Heart left ventricle (tissue), 13 donors: Measurements from ENCODE around the gene USH1G.

Experiments used
- POLR2A ChIP-seq, 2 donors: fragments of 450-650 bp; IDR thresholded peaks; one replicate each; pipeline ENCODE4 v1.6.1; 2017; ENCODE audit warnings: antibody characterized with exemption in 2 of 2, mild to moderate bottlenecking in 2 of 2, moderate library complexity in 2 of 2
- TF ChIP-seq, protein P1 (sequence below), 12 donors: fragments of 200-600 bp; sonication (generic) in 4 of 12; IDR thresholded peaks; one replicate each; pipeline versions ENCODE4 v1.5.0 to v1.8.0; 2018 to 2022; ENCODE audit warnings: antibody characterized with exemption in 12 of 12, mild to moderate bottlenecking in 5 of 12
- donor health status: ischemic (EF 13 %, LVEDD 7.1; RV severe dilation, severe dysfunction).
- donor health status: DM: no; HTN: yes; CAD: no.
- donor health status: DM: no; HTN: no; CAD: no.
- donor health status: ischemic (EF 25% LVEDD 6.9; RV normal size, moderate dysfunction).
- donor health status: ischemic (EF 25% LVEDD 5.7; RV mildly dilated, moderate dysfunction).
- donor health status: ischemic (EF 35%, LVEDD 5.7; RV mildly dilated, moderate dysfunction).
- donor health status: nonischemic (EF 11% LVEDD 7.7; RV severe dilation, severe dysfunction).
- donor health status: DM: yes; HTN: yes; CAD: no.
- donor health status: PGD.
- donor health status: ischemic (EF 29% LVEDD 5.4; RV normal size, mild dysfunction).
- donor health status: nonischemic (EF 23%, LVEDD 6.1; RV moderate dilation, normal function).

DNA sequence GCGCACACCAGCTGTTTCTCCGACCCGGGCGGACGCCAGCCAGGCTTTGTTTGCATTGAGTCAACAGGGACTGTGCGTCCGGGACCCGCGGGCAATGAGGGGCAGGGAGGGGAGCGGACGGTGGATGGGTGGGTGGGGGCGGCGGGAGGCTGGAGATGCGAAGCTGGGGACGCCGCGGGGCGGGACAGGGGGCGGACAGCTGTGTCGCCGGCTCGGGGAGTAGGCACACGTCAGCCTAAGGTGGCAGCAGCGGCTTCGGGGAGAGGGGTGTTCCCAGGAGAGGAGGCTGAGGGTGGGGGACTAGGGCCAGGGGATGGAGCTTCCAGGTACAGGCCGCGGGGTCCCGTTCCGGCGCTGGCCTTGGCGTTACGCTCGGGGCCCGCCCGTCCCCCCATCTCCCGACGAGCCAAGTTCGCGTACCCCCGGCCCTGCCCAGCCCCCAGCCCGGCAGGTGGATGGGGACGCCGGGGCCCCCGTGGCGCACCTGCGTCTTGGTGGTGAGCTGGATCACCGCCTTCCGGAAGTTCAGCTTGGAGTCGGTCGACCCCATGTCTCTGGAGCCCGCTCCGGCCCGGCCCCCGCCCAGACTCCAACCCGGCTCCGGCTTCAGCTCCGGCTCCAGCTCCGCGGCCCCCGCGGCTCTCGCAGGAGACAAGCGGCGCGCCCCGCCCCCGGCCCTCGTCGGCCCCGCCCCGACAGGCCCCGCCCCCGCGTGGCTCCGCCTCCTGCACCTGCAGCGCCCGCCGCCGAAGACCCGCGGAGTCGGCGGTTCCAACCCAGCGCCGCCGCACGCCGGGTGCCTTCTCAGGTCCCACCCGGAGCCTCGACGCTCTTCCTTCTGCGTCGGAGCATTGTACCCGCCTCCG is 49.3 kb upstream of the USH1G start, which contains the start of gene HID1:
- TF ChIP-seq, protein P1, sequence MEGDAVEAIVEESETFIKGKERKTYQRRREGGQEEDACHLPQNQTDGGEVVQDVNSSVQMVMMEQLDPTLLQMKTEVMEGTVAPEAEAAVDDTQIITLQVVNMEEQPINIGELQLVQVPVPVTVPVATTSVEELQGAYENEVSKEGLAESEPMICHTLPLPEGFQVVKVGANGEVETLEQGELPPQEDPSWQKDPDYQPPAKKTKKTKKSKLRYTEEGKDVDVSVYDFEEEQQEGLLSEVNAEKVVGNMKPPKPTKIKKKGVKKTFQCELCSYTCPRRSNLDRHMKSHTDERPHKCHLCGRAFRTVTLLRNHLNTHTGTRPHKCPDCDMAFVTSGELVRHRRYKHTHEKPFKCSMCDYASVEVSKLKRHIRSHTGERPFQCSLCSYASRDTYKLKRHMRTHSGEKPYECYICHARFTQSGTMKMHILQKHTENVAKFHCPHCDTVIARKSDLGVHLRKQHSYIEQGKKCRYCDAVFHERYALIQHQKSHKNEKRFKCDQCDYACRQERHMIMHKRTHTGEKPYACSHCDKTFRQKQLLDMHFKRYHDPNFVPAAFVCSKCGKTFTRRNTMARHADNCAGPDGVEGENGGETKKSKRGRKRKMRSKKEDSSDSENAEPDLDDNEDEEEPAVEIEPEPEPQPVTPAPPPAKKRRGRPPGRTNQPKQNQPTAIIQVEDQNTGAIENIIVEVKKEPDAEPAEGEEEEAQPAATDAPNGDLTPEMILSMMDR (IDR thresholded peaks at IDR 0.05) = no peak
- peak in 1 of 2 donors; percentile 20 for TF ChIP-seq POLR2A (IDR thresholded peaks at IDR 0.05)
